LNCAP (cell line): ENCODE results near the gene ST13.

Experiments
- TF ChIP-seq, protein P1 (sequence below): fragments of 450-650 bp; IDR thresholded peaks from 2 replicates; pipeline ENCODE4 v1.5.1; 2017; ENCODE audit warnings: mild to moderate bottlenecking

ST13 gene

GRCh38 chr22:40855979-40856512 is 393 bp downstream of the ST13 start:
- TF ChIP-seq, protein P1, sequence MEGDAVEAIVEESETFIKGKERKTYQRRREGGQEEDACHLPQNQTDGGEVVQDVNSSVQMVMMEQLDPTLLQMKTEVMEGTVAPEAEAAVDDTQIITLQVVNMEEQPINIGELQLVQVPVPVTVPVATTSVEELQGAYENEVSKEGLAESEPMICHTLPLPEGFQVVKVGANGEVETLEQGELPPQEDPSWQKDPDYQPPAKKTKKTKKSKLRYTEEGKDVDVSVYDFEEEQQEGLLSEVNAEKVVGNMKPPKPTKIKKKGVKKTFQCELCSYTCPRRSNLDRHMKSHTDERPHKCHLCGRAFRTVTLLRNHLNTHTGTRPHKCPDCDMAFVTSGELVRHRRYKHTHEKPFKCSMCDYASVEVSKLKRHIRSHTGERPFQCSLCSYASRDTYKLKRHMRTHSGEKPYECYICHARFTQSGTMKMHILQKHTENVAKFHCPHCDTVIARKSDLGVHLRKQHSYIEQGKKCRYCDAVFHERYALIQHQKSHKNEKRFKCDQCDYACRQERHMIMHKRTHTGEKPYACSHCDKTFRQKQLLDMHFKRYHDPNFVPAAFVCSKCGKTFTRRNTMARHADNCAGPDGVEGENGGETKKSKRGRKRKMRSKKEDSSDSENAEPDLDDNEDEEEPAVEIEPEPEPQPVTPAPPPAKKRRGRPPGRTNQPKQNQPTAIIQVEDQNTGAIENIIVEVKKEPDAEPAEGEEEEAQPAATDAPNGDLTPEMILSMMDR: no peak

GRCh38 chr22:40855071-40855978 is 1.1 kb downstream of the ST13 start:
- TF ChIP-seq, protein P1: no peak

DNA sequence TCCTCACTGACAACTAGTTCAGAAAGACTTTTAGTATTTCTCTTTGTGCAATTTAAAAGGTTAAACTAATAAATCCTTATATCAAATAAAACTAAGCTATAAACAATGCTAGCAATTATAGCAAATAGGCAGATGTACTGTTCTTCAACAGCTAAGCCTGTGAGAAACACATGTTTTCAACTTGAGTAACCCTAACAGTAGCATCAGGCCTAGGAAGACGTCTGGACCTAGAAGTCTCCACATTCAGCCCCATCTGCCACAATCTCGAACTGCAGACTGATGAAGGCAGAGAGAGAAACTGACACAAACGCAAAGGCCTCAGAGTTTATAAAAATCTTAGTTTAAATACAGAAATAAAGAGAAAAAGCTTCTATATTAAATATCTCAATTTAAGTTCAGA is 2.5 kb downstream of the ST13 start:
- TF ChIP-seq, protein P1: no peak

DNA sequence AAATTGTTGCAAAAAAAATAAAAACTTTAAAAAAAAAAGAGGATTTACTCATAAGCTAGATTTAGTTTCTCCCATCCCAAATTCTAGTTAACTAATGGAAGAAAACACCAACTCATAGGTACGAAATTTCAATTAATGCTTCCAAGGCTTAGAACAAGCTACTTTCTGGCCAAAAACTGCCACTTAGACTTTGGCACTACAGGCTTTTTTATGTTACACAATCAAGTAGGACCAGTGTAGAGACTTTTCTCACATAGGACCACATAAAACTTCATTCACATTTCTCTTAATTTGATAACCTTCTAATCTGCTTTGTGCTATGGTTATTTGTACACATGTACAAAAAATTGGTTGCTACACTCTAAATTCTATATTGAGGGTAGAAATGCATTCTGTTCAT is 3.1 kb downstream of the ST13 start:
- TF ChIP-seq, protein P1: no peak

DNA sequence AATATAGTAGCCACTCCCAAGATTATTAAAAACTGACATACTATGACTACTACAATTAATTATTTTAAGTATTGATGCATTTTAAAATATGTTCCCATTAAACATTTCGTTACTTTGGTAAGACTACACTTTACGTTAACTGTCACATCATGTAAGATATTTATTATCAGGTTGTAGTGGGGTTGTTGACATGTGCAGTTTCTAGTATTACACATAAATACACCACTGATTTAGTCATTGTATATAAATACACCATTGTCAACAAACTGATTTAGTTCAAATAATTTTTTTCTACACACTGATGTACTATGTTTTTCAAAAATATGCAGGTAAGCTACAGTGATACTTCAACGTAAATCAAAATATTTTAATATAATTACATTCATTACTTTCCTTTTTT is 11.5 kb downstream of the ST13 start:
- TF ChIP-seq, protein P1: no peak

DNA sequence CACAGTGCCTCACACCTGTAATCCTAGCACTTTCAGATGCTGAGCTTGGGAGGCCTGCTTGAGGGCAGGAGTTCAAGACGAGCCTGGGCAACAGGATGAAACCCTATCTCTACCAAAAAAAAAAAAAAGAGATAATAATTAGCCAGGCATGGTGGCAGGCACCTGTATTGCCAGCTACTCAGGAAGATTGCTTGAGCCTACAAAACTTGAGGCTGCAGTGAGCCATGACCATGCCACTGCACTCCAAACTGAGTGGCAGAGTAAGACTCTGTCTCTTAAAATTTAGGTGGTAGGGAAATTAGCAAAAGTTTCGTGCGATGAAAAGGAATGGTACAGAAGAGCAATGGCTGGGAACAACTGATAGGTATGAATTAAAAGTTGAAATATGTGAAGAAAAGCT is 18.0 kb downstream of the ST13 start:
- TF ChIP-seq, protein P1: no peak

DNA sequence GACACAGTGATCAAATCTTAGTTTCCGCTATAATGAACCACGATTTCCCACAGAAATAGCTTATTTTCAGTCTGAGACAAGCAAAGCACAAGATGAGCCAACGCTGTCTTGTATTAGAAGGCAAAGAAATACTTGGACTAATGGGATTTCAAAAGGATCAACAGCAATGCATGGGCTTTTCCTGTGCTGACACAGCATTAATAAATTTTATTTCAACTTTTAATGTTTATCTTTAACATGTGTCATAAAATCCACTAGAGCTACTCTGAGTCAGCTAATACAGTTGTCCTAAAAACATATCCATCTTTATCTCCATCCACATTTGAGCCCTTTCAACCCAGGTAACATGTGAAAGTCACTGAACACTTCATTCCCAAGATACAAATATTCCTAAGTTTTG is 21.8 kb downstream of the ST13 start:
- TF ChIP-seq, protein P1: no peak
